HCT116 (cell line): ENCODE data around the gene CASZ1. TPM values are rescaled to one million over a fixed set of nuclear protein-coding genes. Genes with fewer than 3 reads are reported as not detected.

Experiments used
- ATAC-seq: fragments of 200-7000 bp; cut with Tn5 transposase; 2 replicates; pipeline ENCODE4 v1.9.1; 2020; ENCODE audit warnings: mild to moderate bottlenecking, moderate library complexity
- BruUV-seq: library from RNA; stranded (reverse); fragments of 400-500 nt; replicated peaks from 2 replicates; lab custom pipeline; 2021; lab: Mats Ljungman, UMichigan
- CTCF ChIA-PET: fragments of 300-600 bp; sonication (Branson Sonifier 250); formaldehyde crosslinking; loops from one replicate; lab custom pipeline; 2021; ENCODE audit warnings: antibody characterized with exemption; lab: Charles Lee
- POLR2A ChIA-PET: fragments of 300-600, 350-600 bp; sonication (Branson Sonifier 250); formaldehyde crosslinking; loops from one replicate; lab custom pipeline; 2021; ENCODE audit warnings: antibody characterized with exemption; lab: Charles Lee
- RAD21 ChIA-PET, 2 experiments: fragments of 300-600 bp; sonication (Branson Sonifier 250); formaldehyde crosslinking; loops; one replicate each; lab custom pipeline; 2023; ENCODE audit warnings: low total read pairs in 2 of 2; ENCODE audit not compliant: uncharacterized antibody in 2 of 2, unreplicated experiment in 2 of 2, low non-redundant PET in 1 of 2; lab: Charles Lee
- DNase-seq: peaks from one replicate; pipeline ENCODE4 v3.0.0-alpha.2; 2010; ENCODE audit warnings: low read depth, low spot score
- H2AFZ ChIP-seq: fragments of 200-600 bp; shearing (Covaris generic), sonication (generic); 2 replicates; pipeline ENCODE4 v1.6.1; 2017; ENCODE audit warnings: low read depth, mixed run types, mixed read lengths, antibody characterized with exemption, low read length; ENCODE audit not compliant: poor library complexity, severe bottlenecking
- H3K27ac ChIP-seq: 2 replicates; pipeline ENCODE4 v1.5.1; 2012; ENCODE audit warnings: low read depth, low read length
- H3K27me3 ChIP-seq: fragments of 200-600 bp; sonication (generic); 2 replicates; pipeline ENCODE4 v1.6.1; 2016; ENCODE audit warnings: mixed run types, low read length, mixed read lengths; ENCODE audit not compliant: insufficient read depth
- H3K36me3 ChIP-seq, 2 experiments: fragments of 200-500 bp in 1 of 2; fragments of 200-600 bp in 1 of 2; sonication (Bioruptor generic) in 1 of 2; sonication (generic) in 1 of 2; 2 replicates each; pipeline versions ENCODE4 v1.5.1 to v1.6.1; 2014 to 2016; ENCODE audit warnings: low read length in 2 of 2, inconsistent platforms in 1 of 2, mixed read lengths in 1 of 2, mixed run types in 1 of 2; ENCODE audit not compliant: insufficient read depth in 2 of 2, control insufficient read depth in 1 of 2
- H3K4me1 ChIP-seq, 2 experiments: fragments of 200-600 bp in 1 of 2; sonication (generic) in 1 of 2; 2 replicates each; pipeline versions ENCODE4 v1.5.1 to v1.6.1; 2012 to 2017; ENCODE audit warnings: low read length in 2 of 2, inconsistent platforms in 1 of 2, mild to moderate bottlenecking in 1 of 2, mixed read lengths in 1 of 2, mixed run types in 1 of 2, moderate library complexity in 1 of 2; ENCODE audit not compliant: insufficient read depth in 2 of 2, control insufficient read depth in 1 of 2
- H3K4me2 ChIP-seq: fragments of 200-600 bp; sonication (generic); 2 replicates; pipeline ENCODE4 v1.6.1; 2017; ENCODE audit warnings: mixed run types, low read length, mixed read lengths
- H3K4me3 ChIP-seq, 2 experiments: fragments of 200-600 bp in 1 of 2; sonication (generic) in 1 of 2; replicated peaks in 1 of 2; 2 replicates each; pipeline ENCODE4 v1.5.1; 2011 to 2016; ENCODE audit warnings: low read length in 2 of 2, control low read depth in 1 of 2, low read depth in 1 of 2, mild to moderate bottlenecking in 1 of 2, mixed read lengths in 1 of 2, mixed run types in 1 of 2
- H3K79me2 ChIP-seq: fragments of 200-600 bp; sonication (generic); 2 replicates; pipeline ENCODE4 v1.6.1; 2017; ENCODE audit warnings: mild to moderate bottlenecking, mixed run types, low read length, moderate library complexity, mixed read lengths; ENCODE audit not compliant: insufficient read depth
- H3K9ac ChIP-seq: fragments of 200-600 bp; sonication (generic); 2 replicates; pipeline ENCODE4 v1.6.1; 2016; ENCODE audit warnings: low read length, mixed read lengths
- H3K9me2 ChIP-seq: fragments of 200-600 bp; sonication (generic), shearing (Covaris generic); 2 replicates; pipeline ENCODE4 v1.6.1; 2017; ENCODE audit warnings: mixed run types, mild to moderate bottlenecking, moderate library complexity; ENCODE audit not compliant: insufficient read depth
- H3K9me3 ChIP-seq, 2 experiments: fragments of 200-500 bp in 1 of 2; fragments of 200-600 bp in 1 of 2; sonication (Bioruptor generic) in 1 of 2; sonication (generic) in 1 of 2; 2 replicates each; pipeline ENCODE4 v1.6.1; 2014 to 2017; ENCODE audit warnings: low read length in 2 of 2, mixed read lengths in 2 of 2, inconsistent platforms in 1 of 2, low read depth in 1 of 2, mild to moderate bottlenecking in 1 of 2, mixed run types in 1 of 2, moderate library complexity in 1 of 2; ENCODE audit not compliant: control insufficient read depth in 1 of 2, insufficient read depth in 1 of 2
- H4K20me1 ChIP-seq: fragments of 200-600 bp; sonication (generic), shearing (Covaris generic); 2 replicates; pipeline ENCODE4 v1.6.1; 2017; ENCODE audit warnings: mixed run types, mild to moderate bottlenecking, moderate library complexity; ENCODE audit not compliant: insufficient read depth
- ATF3 ChIP-seq: IDR thresholded peaks from 2 replicates; pipeline ENCODE4 v1.6.1; 2012
- CEBPB ChIP-seq: IDR thresholded peaks from 2 replicates; pipeline ENCODE4 v1.6.1; 2012; ENCODE audit warnings: low read depth
- CTCF ChIP-seq, 3 experiments: fragments of 200-600 bp in 1 of 3; sonication (generic) in 1 of 3; IDR thresholded peaks in 2 of 3; conservative IDR thresholded peaks in 1 of 3; 2 replicates each; pipeline ENCODE4 v1.5.1; 2012 to 2017; ENCODE audit warnings: low read depth in 2 of 3, low read length in 2 of 3, antibody characterized with exemption in 1 of 3, borderline replicate concordance in 1 of 3, control low read depth in 1 of 3, mild to moderate bottlenecking in 1 of 3, mixed read lengths in 1 of 3, mixed run types in 1 of 3, moderate library complexity in 1 of 3; ENCODE audit not compliant: insufficient read depth in 1 of 3
- EGR1 ChIP-seq: IDR thresholded peaks from 2 replicates; pipeline ENCODE4 v1.6.1; 2012; ENCODE audit warnings: low read depth
- ELF1 ChIP-seq: IDR thresholded peaks from 2 replicates; pipeline ENCODE4 v1.6.1; 2012; ENCODE audit warnings: low read depth, borderline replicate concordance
- EZH2 ChIP-seq: fragments of 200-600 bp; sonication (generic); IDR thresholded peaks from 2 replicates; pipeline ENCODE4 v1.6.1; 2017; ENCODE audit warnings: antibody characterized with exemption, mixed run types
- EZH2phosphoT487 ChIP-seq: fragments of 200-600 bp; IDR thresholded peaks from 2 replicates; pipeline ENCODE4 v1.6.1; 2018; ENCODE audit warnings: antibody characterized with exemption, borderline replicate concordance
- FOSL1 ChIP-seq: IDR thresholded peaks from 2 replicates; pipeline ENCODE4 v1.6.1; 2012; ENCODE audit warnings: low read depth
- JUND ChIP-seq: IDR thresholded peaks from 2 replicates; pipeline ENCODE4 v1.6.1; 2012
- POLR2A ChIP-seq: IDR thresholded peaks from 2 replicates; pipeline ENCODE4 v1.7.0; 2011; ENCODE audit warnings: borderline replicate concordance; ENCODE audit not compliant: insufficient read depth, insufficient read length; ENCODE audit errors: extremely low read depth
- SIN3A ChIP-seq: IDR thresholded peaks from 2 replicates; pipeline ENCODE4 v1.6.1; 2012; ENCODE audit warnings: low read depth
- SP1 ChIP-seq: IDR thresholded peaks from 2 replicates; pipeline ENCODE4 v1.6.1; 2012; ENCODE audit warnings: low read depth
- SRF ChIP-seq: IDR thresholded peaks from 2 replicates; pipeline ENCODE4 v1.6.1; 2012; ENCODE audit warnings: low read depth
- TCF7L2 ChIP-seq: IDR thresholded peaks from 2 replicates; pipeline ENCODE4 v1.7.0; 2011; ENCODE audit warnings: borderline replicate concordance, inconsistent platforms; ENCODE audit not compliant: insufficient read depth, insufficient read length; ENCODE audit errors: extremely low read depth
- ZBTB33 ChIP-seq: IDR thresholded peaks from 2 replicates; pipeline ENCODE4 v1.6.1; 2011; ENCODE audit warnings: mild to moderate bottlenecking, low read length, moderate library complexity; ENCODE audit not compliant: insufficient replicate concordance; ENCODE audit errors: extremely low read depth
- ZFX ChIP-seq: fragments of 450-650 bp; IDR thresholded peaks from 2 replicates; pipeline ENCODE4 v1.6.1; 2017
- ZNF274 ChIP-seq: fragments of 200-500 bp; sonication (Bioruptor generic); IDR thresholded peaks from 2 replicates; pipeline ENCODE4 v1.6.1; 2014; ENCODE audit warnings: mild to moderate bottlenecking, low read depth, low read length, inconsistent platforms
- intact Hi-C: fragments of 100-400 bp; cut with micrococcal nuclease; formaldehyde crosslinking; loops from 2 replicates; pipeline ENCODE4 v1.10.0; 2022
- total RNA-seq: library from RNA; stranded (reverse); gene quantifications from one replicate; pipeline ENCODE4 v1.2.1, GENCODE V29; 2021; ENCODE audit not compliant: unreplicated experiment

CASZ1 gene
- total RNA-seq, 1 experiment from 2014 or later, result 7.7 TPM

DNA sequence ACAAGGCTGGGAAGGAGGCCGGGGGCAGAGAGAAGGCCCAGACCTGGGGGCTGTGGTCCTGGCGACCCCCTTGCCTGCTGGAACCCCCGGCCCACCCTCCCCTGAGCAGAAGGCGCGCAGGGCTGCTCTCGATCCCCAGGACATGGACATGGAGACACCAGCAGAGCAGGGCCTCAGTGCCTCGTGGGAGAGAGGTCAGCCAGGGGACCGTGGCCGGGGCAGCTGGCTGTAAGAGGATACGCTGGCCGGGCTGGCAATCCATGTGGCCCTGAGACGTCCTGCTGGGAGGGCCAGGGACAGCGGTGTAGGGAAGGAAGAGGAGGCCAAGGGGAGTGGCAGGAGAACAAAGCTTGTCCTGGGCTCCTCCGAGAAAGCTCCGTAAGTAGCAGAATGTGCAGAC lies 132.2 kb downstream of the CASZ1 start:
- no peak overlapping the region for H3K27ac ChIP-seq
- H4K20me1 ChIP-seq, result no peaks in the 10 kb centered on the region
- ChIA-PET RAD21 (no interaction called here), CTCF (no interaction called here), POLR2A (no interaction called here)
- ATAC-seq, result 0 out of 2 replicates have a peak, but pooled peaks have one; percentile 11
- no peaks in the 10 kb centered on the region for H3K4me1 ChIP-seq
- no peak overlapping the region for H3K9ac ChIP-seq
- BruUV-seq, result no TSS peak
- no peak overlapping the region for H3K4me2 ChIP-seq
- DNase-seq, result no peak
- intact Hi-C loops, result no loop called here
- no peak overlapping the region for H2AFZ ChIP-seq
- no peaks in the 10 kb centered on the region for H3K9me3 ChIP-seq
- no peak for TF ChIP-seq ZNF274
- TF ChIP-seq EZH2phosphoT487, result no peak
- no peak for TF ChIP-seq EZH2
- TF ChIP-seq ELF1, result no peak
- TF ChIP-seq FOSL1, result no peak
- no peak for TF ChIP-seq ZBTB33
- TF ChIP-seq ZFX, result no peak
- TF ChIP-seq EGR1, result no peak
- no peak for TF ChIP-seq TCF7L2
- TF ChIP-seq POLR2A, result no peak
- TF ChIP-seq JUND, result no peak
- TF ChIP-seq SRF, result no peak
- no peak for TF ChIP-seq CEBPB
- no peak for TF ChIP-seq SP1
- TF ChIP-seq SIN3A, result no peak
- no peak for TF ChIP-seq ATF3
- no peak for TF ChIP-seq CTCF (IDR thresholded peaks at IDR 0.05 in 2 of 3, conservative IDR thresholded peaks at IDR 0.05 in 1 of 3; ENCODE audit: borderline replicate concordance in 1 of 3, insufficient read depth in 1 of 3, low read depth in 2 of 3, low read length in 2 of 3)
- H3K79me2 ChIP-seq, result no peaks in the 10 kb centered on the region
- H3K27me3 ChIP-seq, result no peaks in the 10 kb centered on the region
- H3K4me3 ChIP-seq, result no peak overlapping the region
- H3K9me2 ChIP-seq, result no peaks in the 10 kb centered on the region
- H3K36me3 ChIP-seq, result no peaks in the 10 kb centered on the region
